ENCODE data around the gene RCSD1.

The RCSD1 gene

GRCh38 chr1:167749741-167750140 lies 119.7 kb downstream of the RCSD1 start:
- Mint-ChIP-seq H3K36me3 (ENCODE audit: low read depth) (no peaks in the 10 kb centered on the region), H3K27me3 (no peaks in the 10 kb centered on the region), H3K9me3 (no peaks in the 10 kb centered on the region), H3K4me3 (no peak overlapping the region), H3K27ac (no peak overlapping the region), H3K4me1 (ENCODE audit: low read depth) (peaks cover 18% of the 10 kb centered on the region)

DNA sequence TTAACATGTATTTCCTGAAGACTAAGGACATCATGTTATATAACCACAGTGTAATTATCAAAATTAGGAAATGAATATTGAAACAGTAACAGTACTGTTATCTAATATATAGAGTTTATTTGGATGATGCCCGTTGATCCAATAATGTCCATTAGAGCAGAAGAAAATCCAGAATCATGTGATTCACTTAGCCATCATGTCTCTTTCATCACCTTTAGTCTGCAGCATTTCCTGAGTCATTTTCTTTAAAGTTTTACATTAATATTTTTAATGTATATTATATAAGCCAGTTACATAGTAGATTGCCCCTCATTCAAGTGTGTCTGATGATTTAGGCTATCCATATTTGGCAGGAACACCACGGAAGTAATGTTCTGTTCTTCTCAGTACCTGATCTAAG lies 120.6 kb downstream of the RCSD1 start:
- Mint-ChIP-seq H3K27me3 (no peaks in the 10 kb centered on the region), H3K9me3 (no peaks in the 10 kb centered on the region), H3K4me1 (ENCODE audit: low read depth) (peaks cover 18% of the 10 kb centered on the region), H3K27ac (no peak overlapping the region), H3K36me3 (ENCODE audit: low read depth) (no peaks in the 10 kb centered on the region), H3K4me3 (no peak overlapping the region)

DNA sequence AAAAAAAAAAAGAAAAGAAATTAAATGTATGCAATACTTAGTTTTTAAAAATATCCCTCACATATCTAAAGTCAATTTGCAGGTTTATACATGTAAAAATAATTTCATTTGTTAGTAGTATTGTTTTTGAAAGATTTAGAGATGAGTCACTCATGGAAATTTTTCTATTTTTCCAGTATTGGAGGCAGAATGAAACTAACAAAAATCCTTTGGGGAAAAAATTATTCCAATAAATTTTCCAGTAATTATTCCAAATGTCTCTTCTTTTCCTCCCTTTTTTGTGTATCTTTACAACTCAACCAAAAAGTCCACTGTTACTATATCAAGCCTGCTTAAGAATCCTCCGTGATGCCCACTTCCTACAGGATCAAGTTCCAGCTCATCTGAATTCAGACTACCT lies 121.6 kb downstream of the RCSD1 start:
- Mint-ChIP-seq H3K4me1 (ENCODE audit: low read depth) (peaks cover 20% of the 10 kb centered on the region), H3K27me3 (no peaks in the 10 kb centered on the region), H3K9me3 (no peaks in the 10 kb centered on the region), H3K36me3 (ENCODE audit: low read depth) (no peaks in the 10 kb centered on the region), H3K27ac (no peak overlapping the region), H3K4me3 (no peak overlapping the region)

DNA sequence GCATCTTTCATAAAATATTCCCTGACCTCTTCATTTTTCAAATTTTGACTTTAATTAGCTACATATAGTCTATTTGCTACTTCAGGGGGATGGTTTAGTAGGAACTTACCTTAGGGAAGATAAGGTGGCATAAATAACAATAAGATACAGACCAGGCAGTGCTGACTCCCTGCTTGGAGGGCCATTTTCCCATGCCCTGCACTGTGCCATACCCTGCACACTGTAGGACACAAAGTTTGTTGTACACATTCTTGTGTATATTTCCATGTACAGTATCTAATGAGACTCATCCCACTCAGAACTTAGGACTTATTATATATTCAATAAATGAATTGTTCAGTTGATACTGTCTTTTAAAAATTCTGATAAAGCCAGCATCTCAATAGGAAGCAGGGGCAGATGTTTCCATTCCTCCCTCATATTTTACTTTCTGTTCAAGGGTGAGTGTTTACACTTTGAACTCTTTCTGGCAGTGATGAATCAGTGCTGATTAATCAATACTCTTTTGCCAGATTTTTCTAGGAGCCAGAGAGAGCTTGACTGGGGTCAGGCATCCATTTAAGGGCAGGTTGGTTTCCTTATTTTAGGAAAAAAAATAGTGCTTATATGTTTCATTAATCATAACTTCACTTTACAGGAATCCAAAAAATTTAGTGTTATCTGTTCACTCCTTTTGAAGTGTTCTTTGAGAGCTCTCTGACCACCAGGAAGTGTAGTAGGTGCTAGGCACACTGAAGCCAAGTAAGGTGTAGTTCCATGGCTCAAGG lies 122.4 kb downstream of the RCSD1 start:
- peak overlapping the region; percentile 1 for H3K4me3 Mint-ChIP-seq
- no peaks in the 10 kb centered on the region for H3K36me3 Mint-ChIP-seq (ENCODE audit: low read depth)
- peak overlapping the region; percentile 29 for H3K27ac Mint-ChIP-seq

GRCh38 chr1:167755654-167756053 lies 125.6 kb downstream of the RCSD1 start:
- peaks cover 24% of the 10 kb centered on the region for H3K4me1 Mint-ChIP-seq (ENCODE audit: low read depth)
- H3K36me3 Mint-ChIP-seq (ENCODE audit: low read depth), result no peaks in the 10 kb centered on the region
- no peaks in the 10 kb centered on the region for H3K27me3 Mint-ChIP-seq
- no peak overlapping the region for H3K27ac Mint-ChIP-seq
- H3K4me3 Mint-ChIP-seq, result no peak overlapping the region
- no peaks in the 10 kb centered on the region for H3K9me3 Mint-ChIP-seq

More for the DNA sequence above, 122.4 kb downstream of the RCSD1 start:
- no peaks in the 10 kb centered on the region for H3K9me3 Mint-ChIP-seq
- peaks cover 24% of the 10 kb centered on the region for H3K4me1 Mint-ChIP-seq (ENCODE audit: low read depth)
- H3K27me3 Mint-ChIP-seq, result no peaks in the 10 kb centered on the region
